Type B pancreatic cell (in vitro differentiated cells): ENCODE measurements around the gene GIPC3. TPM values are rescaled to one million over a fixed set of nuclear protein-coding genes. Genes with fewer than 3 reads are reported as not detected.

Experiments used
- DNase-seq: peaks from one replicate; pipeline ENCODE4 v3.0.0; 2021; ENCODE audit warnings: mixed read lengths; ENCODE audit not compliant: unreplicated experiment; ENCODE audit errors: extremely low spot score
- H3K27ac Mint-ChIP-seq: 2 replicates; pipeline ENCODE4 v1.8.0; 2021; ENCODE audit warnings: mild to moderate bottlenecking, mixed read lengths
- H3K27me3 Mint-ChIP-seq: 2 replicates; pipeline ENCODE4 v1.8.0; 2021; ENCODE audit warnings: mixed read lengths
- H3K36me3 Mint-ChIP-seq: 2 replicates; pipeline ENCODE4 v1.8.0; 2021; ENCODE audit warnings: mixed read lengths
- H3K4me1 Mint-ChIP-seq: one replicate; pipeline ENCODE4 v1.8.0; 2021; ENCODE audit warnings: mixed read lengths; ENCODE audit not compliant: unreplicated experiment
- H3K4me3 Mint-ChIP-seq: 2 replicates; pipeline ENCODE4 v1.8.0; 2021; ENCODE audit warnings: mild to moderate bottlenecking, mixed read lengths
- H3K9me3 Mint-ChIP-seq: 2 replicates; pipeline ENCODE4 v1.8.0; 2021; ENCODE audit warnings: mixed read lengths
- total RNA-seq: library from RNA; stranded (reverse); gene quantifications from 2 replicates; pipeline ENCODE4 v1.2.1, GENCODE V29; 2021; ENCODE audit warnings: low replicate concordance
- TF ChIP-seq, protein P1 (sequence below): fragments of 200-600 bp; sonication (generic); conservative IDR thresholded peaks from 2 replicates; pipeline ENCODE4 v1.5.0; 2021; ENCODE audit warnings: antibody characterized with exemption, mild to moderate bottlenecking

Gene GIPC3
- total RNA-seq, 1 donor from 2014 or later, result 0.07 TPM

DNA sequence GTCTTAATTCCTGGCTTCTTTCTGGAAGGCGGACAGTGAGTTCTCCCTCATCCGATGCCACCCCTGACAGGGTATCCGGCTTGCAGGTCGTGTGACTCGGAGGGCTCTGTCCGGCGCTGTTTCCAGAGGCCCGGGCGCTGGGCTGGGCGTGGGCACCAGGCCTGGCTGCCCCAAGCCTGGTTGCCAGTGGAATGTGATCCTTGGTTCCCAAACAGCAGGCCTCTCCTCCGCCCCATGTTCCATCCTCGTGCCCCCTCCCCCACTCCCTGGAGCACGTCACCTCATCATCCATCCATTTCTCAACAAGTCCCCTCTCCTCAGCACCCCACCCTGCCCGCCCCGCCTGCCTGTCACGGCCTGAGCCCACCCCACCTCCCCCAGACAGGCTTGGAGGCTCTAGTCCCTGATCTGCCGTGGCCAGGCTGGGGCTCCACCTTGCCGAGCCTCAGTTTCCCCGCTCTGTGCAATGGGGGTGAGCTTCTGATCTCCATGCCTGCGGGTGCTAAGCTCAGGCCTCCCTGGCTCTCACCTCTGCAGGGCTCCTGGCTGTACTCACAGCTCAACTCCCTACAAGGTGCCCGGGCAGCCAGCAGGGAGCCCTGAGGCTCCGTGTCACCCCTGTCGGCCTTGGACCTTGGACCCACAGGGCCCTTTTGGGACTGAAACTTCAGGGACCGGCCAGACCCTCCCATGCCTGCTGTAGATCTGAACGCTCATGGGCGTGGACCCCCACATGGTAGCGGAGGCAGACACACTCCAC is 19.1 kb downstream of the GIPC3 start:
- no peak for DNase-seq
- no peak overlapping the region for H3K27ac Mint-ChIP-seq
- TF ChIP-seq, protein P1, sequence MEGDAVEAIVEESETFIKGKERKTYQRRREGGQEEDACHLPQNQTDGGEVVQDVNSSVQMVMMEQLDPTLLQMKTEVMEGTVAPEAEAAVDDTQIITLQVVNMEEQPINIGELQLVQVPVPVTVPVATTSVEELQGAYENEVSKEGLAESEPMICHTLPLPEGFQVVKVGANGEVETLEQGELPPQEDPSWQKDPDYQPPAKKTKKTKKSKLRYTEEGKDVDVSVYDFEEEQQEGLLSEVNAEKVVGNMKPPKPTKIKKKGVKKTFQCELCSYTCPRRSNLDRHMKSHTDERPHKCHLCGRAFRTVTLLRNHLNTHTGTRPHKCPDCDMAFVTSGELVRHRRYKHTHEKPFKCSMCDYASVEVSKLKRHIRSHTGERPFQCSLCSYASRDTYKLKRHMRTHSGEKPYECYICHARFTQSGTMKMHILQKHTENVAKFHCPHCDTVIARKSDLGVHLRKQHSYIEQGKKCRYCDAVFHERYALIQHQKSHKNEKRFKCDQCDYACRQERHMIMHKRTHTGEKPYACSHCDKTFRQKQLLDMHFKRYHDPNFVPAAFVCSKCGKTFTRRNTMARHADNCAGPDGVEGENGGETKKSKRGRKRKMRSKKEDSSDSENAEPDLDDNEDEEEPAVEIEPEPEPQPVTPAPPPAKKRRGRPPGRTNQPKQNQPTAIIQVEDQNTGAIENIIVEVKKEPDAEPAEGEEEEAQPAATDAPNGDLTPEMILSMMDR, result no peak
- H3K4me3 Mint-ChIP-seq, result no peak overlapping the region
- peaks cover 14% of the 10 kb centered on the region for H3K27me3 Mint-ChIP-seq
- H3K9me3 Mint-ChIP-seq, result no peaks in the 10 kb centered on the region
- H3K36me3 Mint-ChIP-seq, result no peaks in the 10 kb centered on the region
- H3K4me1 Mint-ChIP-seq, result peaks cover 7% of the 10 kb centered on the region

DNA sequence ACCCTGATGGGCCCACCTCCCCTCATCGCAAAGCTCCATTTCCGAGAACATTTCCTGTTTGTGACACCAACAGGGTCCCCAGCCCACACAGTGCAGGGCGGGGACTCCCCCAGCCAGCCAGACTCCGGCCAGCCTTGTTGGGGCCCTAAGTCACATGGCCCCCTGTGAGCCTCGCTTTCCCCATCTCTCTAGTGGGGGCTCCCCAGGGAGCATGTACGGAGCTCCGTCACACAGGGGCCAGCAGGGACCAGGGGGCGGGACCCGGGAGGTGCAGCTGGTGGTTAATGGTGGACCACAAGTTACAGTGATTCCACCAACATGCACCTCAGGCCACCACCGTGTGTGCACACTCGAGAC is 19.7 kb downstream of the GIPC3 start:
- Mint-ChIP-seq H3K36me3 (no peaks in the 10 kb centered on the region), H3K27me3 (peaks cover 14% of the 10 kb centered on the region), H3K4me1 (peaks cover 7% of the 10 kb centered on the region), H3K4me3 (no peak overlapping the region), H3K9me3 (no peaks in the 10 kb centered on the region), H3K27ac (no peak overlapping the region)
- DNase-seq, result no peak
- TF ChIP-seq, protein P1, result no peak

DNA sequence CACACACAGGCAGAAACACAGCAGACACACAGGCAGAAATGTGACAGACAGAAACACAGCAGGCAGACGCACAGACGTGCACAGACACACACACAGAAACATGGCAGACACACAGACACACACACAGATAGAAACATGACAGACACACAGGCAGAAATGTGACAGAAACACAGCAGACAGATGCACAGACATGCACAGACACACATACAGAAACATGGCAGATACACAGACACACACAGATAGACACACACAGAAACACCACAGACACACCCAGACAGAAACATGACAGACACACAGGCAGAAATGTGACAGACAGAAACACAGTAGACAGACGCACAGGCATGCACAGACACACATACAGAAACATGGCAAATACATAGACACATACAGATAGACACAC is 20.1 kb downstream of the GIPC3 start:
- no peak for DNase-seq
- Mint-ChIP-seq H3K9me3 (no peaks in the 10 kb centered on the region), H3K4me1 (peaks cover 7% of the 10 kb centered on the region), H3K4me3 (no peak overlapping the region), H3K27ac (no peak overlapping the region), H3K27me3 (peaks cover 14% of the 10 kb centered on the region), H3K36me3 (no peaks in the 10 kb centered on the region)
- TF ChIP-seq, protein P1, result no peak

DNA sequence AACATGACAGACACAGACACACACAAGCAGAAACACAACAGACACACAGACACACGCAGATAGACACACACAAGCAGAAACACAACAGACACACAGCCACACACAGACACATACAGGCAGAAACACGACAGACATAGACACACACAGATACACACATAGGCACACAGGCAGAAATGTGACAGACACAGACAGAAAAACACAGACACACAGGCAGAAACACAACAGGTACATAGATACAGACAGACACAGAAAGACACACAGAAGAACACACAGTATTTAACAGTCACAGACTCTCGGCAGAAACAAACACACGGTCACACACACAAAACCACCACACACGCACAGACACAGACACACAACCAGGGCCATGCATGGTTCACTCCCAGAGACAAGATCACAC is 20.5 kb downstream of the GIPC3 start:
- H3K4me1 Mint-ChIP-seq, result peaks cover 7% of the 10 kb centered on the region
- H3K4me3 Mint-ChIP-seq, result no peak overlapping the region
- no peaks in the 10 kb centered on the region for H3K36me3 Mint-ChIP-seq
- DNase-seq, result no peak
- TF ChIP-seq, protein P1, result no peak
- H3K9me3 Mint-ChIP-seq, result no peaks in the 10 kb centered on the region
- H3K27ac Mint-ChIP-seq, result no peak overlapping the region
- H3K27me3 Mint-ChIP-seq, result peaks cover 14% of the 10 kb centered on the region

DNA sequence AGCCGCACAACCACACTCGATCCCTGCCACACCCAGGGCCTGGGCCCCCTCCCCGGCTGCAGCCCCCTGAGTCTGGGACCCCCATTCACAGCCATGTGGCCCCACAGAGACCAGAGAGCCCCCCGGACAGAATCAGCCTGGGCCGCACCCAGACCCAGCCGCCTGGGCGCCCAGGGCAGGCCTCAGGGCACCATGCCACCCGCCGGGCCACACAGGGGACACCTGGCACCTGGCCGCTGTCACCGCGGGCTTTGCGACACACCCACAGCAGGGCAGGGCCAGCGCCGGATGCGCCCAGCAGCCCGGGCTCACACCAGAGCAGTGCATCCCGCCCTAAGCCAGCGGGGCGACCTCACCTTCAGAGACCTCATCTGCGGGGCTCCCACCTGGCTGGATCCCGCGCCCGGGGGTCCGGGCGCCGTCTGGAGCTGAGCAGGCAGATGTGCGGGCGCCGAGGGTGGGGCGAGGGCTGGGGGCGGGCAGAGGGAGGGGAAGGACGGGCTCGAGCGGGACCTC is 21.0 kb downstream of the GIPC3 start:
- TF ChIP-seq, protein P1, result no peak
- H3K36me3 Mint-ChIP-seq, result no peaks in the 10 kb centered on the region
- no peak overlapping the region for H3K27ac Mint-ChIP-seq
- H3K4me1 Mint-ChIP-seq, result peaks cover 7% of the 10 kb centered on the region
- peaks cover 14% of the 10 kb centered on the region for H3K27me3 Mint-ChIP-seq
- H3K4me3 Mint-ChIP-seq, result no peak overlapping the region
- H3K9me3 Mint-ChIP-seq, result no peaks in the 10 kb centered on the region
- DNase-seq, result no peak
